CD14-positive monocyte (primary cell): ENCODE data around the gene BAIAP2L1. TPM values are rescaled to one million over a fixed set of nuclear protein-coding genes. Genes with fewer than 3 reads are reported as not detected.
"Not testable (repeated sequence)": the region's sequence is repeated elsewhere in the genome, so short reads cannot be mapped to it uniquely, and the experiment has no call there.

ENCODE experiments used
- DNase-seq, 3 donors: peaks; one replicate each; pipeline ENCODE4 v3.0.0-alpha.2; 2011 to 2022
- H2AFZ ChIP-seq: 2 replicates; pipeline ENCODE4 v1.6.0; 2012; ENCODE audit warnings: mild to moderate bottlenecking, low read depth, low read length, inconsistent platforms; ENCODE audit not compliant: insufficient read depth, poor library complexity, severe bottlenecking
- H3K27ac ChIP-seq, 2 donors: 1 replicate in 1 of 2; 2 replicates in 1 of 2; pipeline ENCODE4 v1.5.1; 2012 to 2013; ENCODE audit warnings: low read length in 2 of 2, control low read depth in 1 of 2, inconsistent platforms in 1 of 2, low read depth in 1 of 2, mild to moderate bottlenecking in 1 of 2
- H3K27me3 ChIP-seq, 2 donors: one replicate each; pipeline versions ENCODE4 v1.6.0 to v1.6.1; 2011 to 2013; ENCODE audit warnings: low read length in 2 of 2; ENCODE audit not compliant: control insufficient read depth in 2 of 2, insufficient read depth in 2 of 2
- H3K36me3 ChIP-seq, 2 donors: replicated peaks in 1 of 2; 1 replicate in 1 of 2; 2 replicates in 1 of 2; pipeline versions ENCODE4 v1.5.1 to v1.6.1; 2012 to 2013; ENCODE audit warnings: low read length in 2 of 2, control low read depth in 1 of 2, inconsistent platforms in 1 of 2, mild to moderate bottlenecking in 1 of 2; ENCODE audit not compliant: insufficient read depth in 2 of 2, control insufficient read depth in 1 of 2
- H3K4me1 ChIP-seq, 2 donors: 1 replicate in 1 of 2; 2 replicates in 1 of 2; pipeline versions ENCODE4 v1.5.1 to v1.6.1; 2012 to 2013; ENCODE audit warnings: low read length in 2 of 2, control low read depth in 1 of 2, inconsistent platforms in 1 of 2, mild to moderate bottlenecking in 1 of 2, moderate library complexity in 1 of 2; ENCODE audit not compliant: insufficient read depth in 2 of 2, control insufficient read depth in 1 of 2
- H3K4me2 ChIP-seq: replicated peaks from 2 replicates; pipeline ENCODE3; 2012; ENCODE audit warnings: low read length, moderate library complexity, mild to moderate bottlenecking; ENCODE audit not compliant: poor library complexity, severe bottlenecking; ENCODE audit errors: extremely low read depth
- H3K4me3 ChIP-seq, 3 experiments: fragments of 200-600 bp in 1 of 3; sonication (generic) in 1 of 3; replicated peaks in 1 of 3; 1 replicate in 2 of 3; 2 replicates in 1 of 3; pipeline ENCODE4 v1.5.1; 2011 to 2013; ENCODE audit warnings: low read length in 3 of 3, mild to moderate bottlenecking in 3 of 3, control low read depth in 2 of 3, low read depth in 2 of 3, inconsistent platforms in 1 of 3, moderate library complexity in 1 of 3
- H3K79me2 ChIP-seq: 2 replicates; pipeline ENCODE4 v1.6.0; 2012; ENCODE audit warnings: mild to moderate bottlenecking, control low read depth, inconsistent platforms, low read length, moderate library complexity; ENCODE audit not compliant: insufficient read depth
- H3K9ac ChIP-seq: 2 replicates; pipeline ENCODE4 v1.6.0; 2017; ENCODE audit warnings: low read length, mild to moderate bottlenecking; ENCODE audit not compliant: insufficient read depth, poor library complexity, severe bottlenecking
- H3K9me3 ChIP-seq, 2 donors: replicated peaks in 1 of 2; 1 replicate in 1 of 2; 2 replicates in 1 of 2; pipeline versions ENCODE4 v1.5.1 to v1.6.1; 2012 to 2013; ENCODE audit warnings: low read length in 2 of 2, control low read depth in 1 of 2; ENCODE audit not compliant: control insufficient read depth in 1 of 2, insufficient read depth in 1 of 2
- H4K20me1 ChIP-seq: 2 replicates; pipeline ENCODE4 v1.6.0; 2012; ENCODE audit warnings: mild to moderate bottlenecking, low read length, control low read depth, moderate library complexity; ENCODE audit not compliant: insufficient read depth
- H3K27ac Mint-ChIP-seq, 7 donors: one replicate each; pipeline ENCODE4 v1.8.0; 2020; ENCODE audit warnings: mild to moderate bottlenecking in 7 of 7, mixed read lengths in 7 of 7, moderate library complexity in 6 of 7, inconsistent platforms in 2 of 7
- H3K27me3 Mint-ChIP-seq, 3 donors: one replicate each; pipeline ENCODE4 v1.8.0; 2021 to 2022; ENCODE audit warnings: low read depth in 3 of 3, mild to moderate bottlenecking in 3 of 3, mixed read lengths in 3 of 3, moderate library complexity in 3 of 3, inconsistent platforms in 1 of 3
- H3K36me3 Mint-ChIP-seq, 2 donors: one replicate each; pipeline ENCODE4 v1.8.0; 2020; ENCODE audit warnings: mixed read lengths in 2 of 2, inconsistent platforms in 1 of 2, mild to moderate bottlenecking in 1 of 2
- H3K4me1 Mint-ChIP-seq: one replicate; pipeline ENCODE4 v1.8.0; 2020; ENCODE audit warnings: mild to moderate bottlenecking, mixed read lengths
- H3K4me3 Mint-ChIP-seq, 2 donors: one replicate each; pipeline ENCODE4 v1.8.0; 2020; ENCODE audit warnings: mild to moderate bottlenecking in 2 of 2, mixed read lengths in 2 of 2, moderate library complexity in 1 of 2
- H3K9me3 Mint-ChIP-seq, 7 donors: one replicate each; pipeline ENCODE4 v1.8.0; 2020 to 2022; ENCODE audit warnings: mixed read lengths in 7 of 7, mild to moderate bottlenecking in 6 of 7, moderate library complexity in 6 of 7, inconsistent platforms in 2 of 7
- WGBS: methylation state at CpG from one replicate; pipeline ENCODE4 v1.1.5; 2013; ENCODE audit warnings: missing lambda C conversion rate; ENCODE audit not compliant: insufficient coverage; 5-methylcytosine and 5-hydroxymethylcytosine counted together
- intact Hi-C, 2 donors: fragments of 100-400 bp; cut with micrococcal nuclease; formaldehyde crosslinking; loops; one replicate each; pipeline versions ENCODE4 v1.15.0 to v1.15.1; 2023
- polyA plus RNA-seq, 3 donors: library from polyadenylated mRNA; depleted of rRNA in 1 of 3; unstranded in 2 of 3; stranded (reverse) in 1 of 3; fragments of 300-500 nt in 2 of 3; fragments of >200 nt in 1 of 3; fragmentation: Illumina TruSeq in 2 of 3; gene quantifications; 1 replicate in 2 of 3; 2 replicates in 1 of 3; pipeline ENCODE4 v1.2.3, GENCODE V29; 2012 to 2021
- TF ChIP-seq, protein P1 (sequence below): fragments of 200-600 bp; IDR thresholded peaks from one replicate; pipeline ENCODE4 v1.8.0; 2022; ENCODE audit warnings: antibody characterized with exemption, mild to moderate bottlenecking

The BAIAP2L1 gene
- polyA plus RNA-seq, 3 donors = 0.17 to 0.52 TPM; not detected in 1

DNA sequence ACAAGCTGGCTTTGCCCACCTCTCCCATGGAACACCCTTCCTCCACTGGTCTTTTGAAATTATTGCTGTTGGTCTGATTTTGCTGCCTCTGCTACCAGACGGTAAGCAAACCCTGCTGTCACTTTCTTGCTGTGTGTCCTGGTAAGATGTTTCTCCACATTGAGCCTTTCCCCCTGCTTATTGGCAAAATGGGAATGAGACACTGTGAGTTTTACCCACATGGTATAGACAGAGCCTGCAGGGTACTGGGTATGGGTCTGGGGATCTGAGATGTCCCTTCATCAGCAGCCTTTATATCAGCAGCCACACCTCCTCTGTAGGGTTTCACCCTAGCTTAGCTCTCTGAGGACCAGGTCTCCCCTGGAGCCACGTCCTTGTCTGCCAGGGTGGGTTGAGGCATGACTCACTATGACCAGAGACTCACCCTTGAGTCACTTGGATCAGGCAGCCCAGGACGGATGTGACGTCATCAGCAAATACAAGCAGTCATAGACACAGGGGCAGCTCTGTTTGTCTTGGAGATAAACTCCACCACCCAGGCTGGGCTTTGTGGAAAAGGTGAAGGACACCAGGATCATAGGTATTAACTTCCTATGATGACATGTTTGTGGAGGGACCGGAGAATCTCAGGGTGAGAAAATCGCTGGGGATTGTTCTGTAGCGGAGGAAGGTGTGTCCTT is 17.9 kb upstream of the BAIAP2L1 start:
- Histone ChIP-seq H4K20me1 (no peaks in the 10 kb centered on the region), H3K27ac (no peak overlapping the region), H3K9me3 (peaks cover 0 to 3% of the 10 kb centered on the region in 2 donors), H3K4me1 (peaks cover 3 to 4% of the 10 kb centered on the region in 2 donors), H3K79me2 (no peaks in the 10 kb centered on the region), H2AFZ (no peak overlapping the region), H3K4me2 (no peak overlapping the region), H3K27me3 (no peaks in the 10 kb centered on the region), H3K9ac (no peak overlapping the region), H3K4me3 (no peak overlapping the region), H3K36me3 (no peaks in the 10 kb centered on the region)
- intact Hi-C loops = no loop called here
- TF ChIP-seq, protein P1, sequence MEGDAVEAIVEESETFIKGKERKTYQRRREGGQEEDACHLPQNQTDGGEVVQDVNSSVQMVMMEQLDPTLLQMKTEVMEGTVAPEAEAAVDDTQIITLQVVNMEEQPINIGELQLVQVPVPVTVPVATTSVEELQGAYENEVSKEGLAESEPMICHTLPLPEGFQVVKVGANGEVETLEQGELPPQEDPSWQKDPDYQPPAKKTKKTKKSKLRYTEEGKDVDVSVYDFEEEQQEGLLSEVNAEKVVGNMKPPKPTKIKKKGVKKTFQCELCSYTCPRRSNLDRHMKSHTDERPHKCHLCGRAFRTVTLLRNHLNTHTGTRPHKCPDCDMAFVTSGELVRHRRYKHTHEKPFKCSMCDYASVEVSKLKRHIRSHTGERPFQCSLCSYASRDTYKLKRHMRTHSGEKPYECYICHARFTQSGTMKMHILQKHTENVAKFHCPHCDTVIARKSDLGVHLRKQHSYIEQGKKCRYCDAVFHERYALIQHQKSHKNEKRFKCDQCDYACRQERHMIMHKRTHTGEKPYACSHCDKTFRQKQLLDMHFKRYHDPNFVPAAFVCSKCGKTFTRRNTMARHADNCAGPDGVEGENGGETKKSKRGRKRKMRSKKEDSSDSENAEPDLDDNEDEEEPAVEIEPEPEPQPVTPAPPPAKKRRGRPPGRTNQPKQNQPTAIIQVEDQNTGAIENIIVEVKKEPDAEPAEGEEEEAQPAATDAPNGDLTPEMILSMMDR = no peak
- no peaks in the 10 kb centered on the region for H3K36me3 Mint-ChIP-seq
- WGBS = 75% methylated on average over 3 of the region's 7 CpGs
- H3K4me3 Mint-ChIP-seq = no peak overlapping the region
- H3K27me3 Mint-ChIP-seq = peaks cover 5 to 11% (median 11%) of the 10 kb centered on the region in 3 donors
- peaks cover 13% of the 10 kb centered on the region for H3K4me1 Mint-ChIP-seq
- peak; percentile 15 to 54 (median 26) for DNase-seq
- H3K9me3 Mint-ChIP-seq = peaks cover 0 to 7% (median 0%) of the 10 kb centered on the region in 7 donors
- H3K27ac Mint-ChIP-seq = peak overlapping the region in 4 of 7 donors; percentile 5 to 74 (median 44)

DNA sequence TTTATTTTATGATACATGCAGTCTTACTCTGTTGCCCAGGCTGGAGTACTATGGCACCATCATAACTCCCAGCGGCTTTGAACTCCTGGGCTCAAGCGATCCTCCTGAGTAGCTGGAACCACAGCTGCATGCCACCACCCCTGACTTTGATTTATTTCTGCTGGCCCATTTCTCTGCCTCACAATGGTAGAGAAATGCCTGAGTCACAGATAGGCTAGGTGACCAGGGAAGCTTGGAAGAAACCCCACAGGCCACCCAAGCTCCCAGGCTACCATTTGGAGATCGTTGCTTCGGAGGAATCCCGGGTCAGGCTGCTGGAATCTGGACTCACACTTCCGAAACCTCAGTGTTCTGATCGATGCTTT is 17.4 kb upstream of the BAIAP2L1 start:
- Histone ChIP-seq H3K36me3 (no peaks in the 10 kb centered on the region), H3K27me3 (no peaks in the 10 kb centered on the region), H3K4me3 (no peak overlapping the region), H3K4me1 (peaks cover 3 to 4% of the 10 kb centered on the region in 2 donors), H3K9ac (no peak overlapping the region), H3K9me3 (peaks cover 0 to 3% of the 10 kb centered on the region in 2 donors), H3K4me2 (no peak overlapping the region), H4K20me1 (no peaks in the 10 kb centered on the region), H2AFZ (no peak overlapping the region), H3K27ac (no peak overlapping the region), H3K79me2 (no peaks in the 10 kb centered on the region)
- Mint-ChIP-seq H3K4me3 (no peak overlapping the region), H3K4me1 (peaks cover 13% of the 10 kb centered on the region), H3K36me3 (no peaks in the 10 kb centered on the region), H3K27ac (peak overlapping the region in 2 of 7 donors; percentile 5 to 41), H3K9me3 (peaks cover 0 to 7% (median 0%) of the 10 kb centered on the region in 7 donors), H3K27me3 (peaks cover 5 to 11% (median 11%) of the 10 kb centered on the region in 3 donors)
- DNase-seq = no peak
- 98% methylated on average over 7 of the region's 7 CpGs for WGBS
- TF ChIP-seq, protein P1 = no peak
- intact Hi-C loops = no loop called here

DNA sequence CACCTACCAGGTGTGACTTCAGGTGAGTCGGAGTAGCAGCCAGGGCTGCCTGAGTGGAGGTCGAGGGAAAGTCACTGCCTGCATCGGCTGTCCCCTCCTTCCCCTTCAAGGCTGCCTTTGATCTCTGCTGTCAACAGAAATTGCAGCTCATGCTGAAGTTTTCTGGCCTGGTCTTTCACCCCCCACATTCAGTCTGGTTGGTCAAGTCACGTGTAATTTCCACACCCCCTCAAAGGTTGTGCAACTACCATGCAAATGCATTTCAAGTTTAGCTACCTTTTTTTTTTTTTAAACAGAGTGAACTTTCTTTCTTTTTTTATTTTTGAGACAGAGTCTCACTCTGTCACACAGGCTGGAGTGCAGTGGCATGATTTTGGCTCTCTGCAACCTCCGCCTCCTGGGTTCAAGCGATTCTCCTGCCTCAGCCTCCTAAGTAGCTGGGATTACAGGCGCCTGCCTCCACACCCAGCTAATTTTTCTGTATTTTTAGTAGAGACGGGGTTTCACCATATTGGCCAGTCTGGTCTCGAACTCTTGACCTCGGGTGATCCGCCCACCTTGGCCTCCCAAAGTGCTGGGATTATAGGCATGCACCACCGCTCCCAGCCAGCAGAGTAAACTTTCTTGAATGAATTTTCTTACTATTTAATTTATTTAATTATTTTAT is 16.8 kb upstream of the BAIAP2L1 start:
- DNase-seq, H3K27ac Mint-ChIP-seq, H3K4me2 ChIP-seq, H3K36me3 Mint-ChIP-seq, H3K4me3 Mint-ChIP-seq, H3K4me3 ChIP-seq, H4K20me1 ChIP-seq, intact Hi-C loops, H3K9me3 ChIP-seq, H2AFZ ChIP-seq, H3K36me3 ChIP-seq, H3K27me3 ChIP-seq, H3K4me1 ChIP-seq, H3K9me3 Mint-ChIP-seq, H3K79me2 ChIP-seq, H3K27ac ChIP-seq, H3K9ac ChIP-seq: not testable (repeated sequence)
- 53% methylated on average over 5 of the region's 12 CpGs for WGBS
- Mint-ChIP-seq H3K4me1 (peaks cover 13% of the 10 kb centered on the region), H3K27me3 (peaks cover 5 to 12% (median 11%) of the 10 kb centered on the region in 3 donors)
